Stomach (tissue), 9 donors: ENCODE results near the gene GDF15. TPM values are rescaled to one million over a fixed set of nuclear protein-coding genes. Genes with fewer than 3 reads are reported as not detected.

ENCODE experiments used
- DNase-seq, 2 donors: peaks; one replicate each; pipeline versions ENCODE4 v3.0.0 to v3.0.0-alpha.2; 2013 to 2019
- H3K27ac ChIP-seq, 5 donors: fragments of 200-600 bp in 4 of 5; sonication (generic) in 4 of 5; one replicate each; pipeline ENCODE4 v1.5.1; 2013 to 2019; ENCODE audit warnings: mild to moderate bottlenecking in 1 of 5, moderate library complexity in 1 of 5
- H3K27me3 ChIP-seq, 3 donors: fragments of 200-600 bp; sonication (generic); one replicate each; pipeline ENCODE4 v1.5.1; 2017 to 2019; ENCODE audit warnings: mixed run types in 1 of 3
- H3K36me3 ChIP-seq, 4 donors: fragments of 200-600 bp; sonication (generic); 1 replicate in 3 of 4; 2 replicates in 1 of 4; pipeline ENCODE4 v1.5.1; 2016 to 2019
- H3K4me1 ChIP-seq, 4 donors: fragments of 200-600 bp; sonication (generic); one replicate each; pipeline ENCODE4 v1.5.1; 2016 to 2019
- H3K4me3 ChIP-seq, 4 donors: fragments of 200-600 bp; sonication (generic) in 3 of 4; one replicate each; pipeline ENCODE4 v1.5.1; 2016 to 2019; ENCODE audit warnings: mild to moderate bottlenecking in 1 of 4
- H3K9me3 ChIP-seq, 4 donors: fragments of 200-600 bp; sonication (generic); one replicate each; pipeline ENCODE4 v1.5.1; 2016 to 2019
- CTCF ChIP-seq, 7 experiments: fragments of 450-650 bp in 4 of 7; fragments of 200-600 bp in 3 of 7; sonication (generic) in 3 of 7; IDR thresholded peaks; one replicate each; pipeline ENCODE4 v1.5.1; 2016 to 2019; ENCODE audit warnings: antibody characterized with exemption in 7 of 7, control low read depth in 2 of 7, mild to moderate bottlenecking in 1 of 7
- EP300 ChIP-seq: sonication (generic); formaldehyde crosslinking; IDR thresholded peaks from one replicate; pipeline ENCODE4 v1.6.1; 2017; ENCODE audit warnings: antibody characterized with exemption
- POLR2A ChIP-seq, 4 donors: fragments of 450-650 bp; IDR thresholded peaks; one replicate each; pipeline ENCODE4 v1.6.1; 2016; ENCODE audit warnings: antibody characterized with exemption in 4 of 4, control low read depth in 2 of 4, mild to moderate bottlenecking in 1 of 4, moderate library complexity in 1 of 4
- POLR2AphosphoS5 ChIP-seq, 3 donors: sonication (generic); formaldehyde crosslinking; IDR thresholded peaks; one replicate each; pipeline ENCODE4 v1.6.1; 2016; ENCODE audit warnings: antibody characterized with exemption in 3 of 3
- WGBS, 5 donors: extraction: QIAGEN DNeasy Blood & Tissue Kit in 3 of 5; methylation state at CpG; one replicate each; pipeline versions ENCODE4 v1.1.5 to v1.1.7; 2013 to 2018; 5-methylcytosine and 5-hydroxymethylcytosine counted together
- intact Hi-C: fragments of 100-400 bp; cut with DNase I; formaldehyde crosslinking; loops from one replicate; pipeline ENCODE4 v1.15.1; 2023; ENCODE audit warnings: low total_unique reads
- polyA plus RNA-seq, 3 donors: library from polyadenylated mRNA; stranded (reverse); fragments of 200-250 nt; gene quantifications; one replicate each; pipeline ENCODE4 v1.2.3, GENCODE V29; 2013
- total RNA-seq, 5 donors: library from RNA; depleted of rRNA; stranded (reverse); fragments of >200 nt; gene quantifications; one replicate each; pipeline versions ENCODE4 v1.1.0 to v1.2.3, GENCODE V29; 2014 to 2016
- donor health status: healthy with polysubstance abuse.
- donor health status: Bipolar disorder and iron deficiency.
- donor health status: healthy.

The GDF15 gene
- total and polyA plus RNA-seq, 8 donors, result 14.2 to 134 (median 45.7) TPM

DNA sequence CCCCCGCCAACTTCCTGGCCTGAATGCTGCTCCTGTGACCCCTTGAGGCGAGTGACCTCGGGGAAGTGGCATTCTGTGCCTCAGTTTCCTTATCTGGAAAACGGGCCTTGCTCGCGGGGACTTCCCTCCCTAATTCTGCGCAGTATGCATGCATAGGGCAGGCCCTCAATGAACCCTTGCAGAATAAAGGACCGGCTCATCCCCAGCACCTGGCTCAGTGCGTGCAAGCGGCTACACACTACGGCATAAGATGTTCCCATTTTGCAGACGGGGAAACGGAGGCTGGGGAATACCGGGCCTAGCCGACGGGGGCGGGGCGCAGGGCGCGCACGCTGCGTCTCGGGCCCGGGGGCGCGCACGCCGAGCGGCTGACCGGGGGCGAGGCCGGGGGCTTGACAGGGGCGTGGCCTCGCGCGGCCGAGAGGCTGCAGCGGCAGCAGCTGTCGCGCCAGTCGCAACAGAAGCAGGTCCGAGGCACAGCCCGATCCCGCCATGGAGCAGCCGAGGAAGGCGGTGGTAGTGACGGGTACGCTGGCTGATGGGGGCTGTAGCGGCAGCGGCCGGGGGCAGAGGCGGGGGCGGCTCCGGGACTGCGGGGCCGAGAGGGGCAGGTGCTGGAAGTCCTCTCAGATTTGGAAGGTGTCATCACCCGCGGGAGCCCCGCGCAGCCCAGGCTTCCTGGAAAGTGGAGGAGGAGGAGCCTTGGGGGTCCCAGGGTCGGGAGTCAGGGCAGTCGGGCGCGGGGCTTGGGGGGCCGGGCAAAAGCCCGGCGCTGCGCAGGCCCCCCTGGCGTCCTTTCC is 45.6 kb upstream of the GDF15 start, which contains the start of gene PGPEP1:
Gene PGPEP1, plus strand, starts transcription at position 409 of the 800 bp plus-strand sequence. Its CDS starts 84 bp downstream, at position 493.
- Histone ChIP-seq H3K4me1 (peaks cover 30 to 50% (median 46%) of the 10 kb centered on the region in 4 donors), H3K4me3 (peak within 1 kb of the TSS; percentile 75 to 98 (median 90)), H3K9me3 (no peaks in the 10 kb centered on the region), H3K27ac (peak within 1 kb of the TSS; percentile 88 to 95 (median 91)), H3K36me3 (peaks cover 0 to 20% (median 9%) of the 10 kb centered on the region in 4 donors), H3K27me3 (no peaks in the 10 kb centered on the region)
- TF ChIP-seq CTCF (IDR thresholded peaks at IDR 0.05) (no peak), EP300 (no peak), POLR2A (IDR thresholded peaks at IDR 0.05) (peak in 1 of 4 donors; percentile 10), POLR2AphosphoS5 (IDR thresholded peaks at IDR 0.05) (peak in 2 of 3 donors; percentile 58 to 63)
- intact Hi-C loops, result loop anchor here (10.0 kb wide), 1 partner anchor 54 kb away; the partner anchor contains the start of gene LRRC25
- DNase-seq, result peak; percentile 80 to 91
- WGBS, 5 donors, result 3 to 7% (median 4%) methylated on average over 41 to 69 of the region's 69 CpGs

DNA sequence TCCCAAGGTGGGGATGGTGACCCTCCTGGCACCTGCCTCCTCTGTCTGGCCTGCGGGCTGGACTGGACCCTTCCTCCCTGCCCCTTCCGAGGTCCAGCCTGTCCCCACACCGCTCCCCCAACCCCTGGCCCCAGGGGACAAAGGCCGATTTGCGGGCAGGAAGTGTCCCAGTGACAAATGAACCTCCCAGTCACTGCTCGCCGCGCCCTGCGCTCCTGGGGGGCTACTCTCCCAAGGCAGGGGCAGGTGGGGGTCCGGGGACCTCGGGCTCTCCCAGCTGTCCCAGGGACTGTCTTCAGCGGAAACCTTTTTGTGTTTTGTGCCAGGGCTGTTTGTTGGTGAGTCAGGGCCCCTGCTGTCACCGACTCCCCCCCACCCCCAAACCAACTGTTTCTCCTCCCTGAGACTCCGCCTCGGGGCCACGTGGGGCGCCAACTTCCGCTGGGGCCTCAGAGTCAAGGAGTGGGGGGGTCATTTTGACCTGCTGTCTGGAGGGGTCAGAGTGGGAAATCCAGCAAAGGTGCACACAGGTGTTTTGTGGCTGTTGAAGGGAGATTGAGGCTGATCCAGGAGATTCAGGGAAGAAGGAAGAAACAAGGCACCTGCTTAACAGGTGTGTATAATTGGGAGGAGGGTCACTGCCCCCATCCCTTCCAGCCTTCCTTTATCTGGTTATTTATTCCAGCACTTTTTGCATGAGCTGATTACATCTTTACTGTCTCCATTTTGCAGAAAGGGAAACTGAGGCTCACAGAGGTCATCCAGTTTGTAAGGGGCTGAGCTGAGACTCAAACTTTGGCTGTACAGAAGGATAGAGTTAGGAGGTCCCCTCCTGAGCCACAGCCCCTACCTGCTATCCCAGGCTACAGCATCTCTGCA is 44.7 kb upstream of the GDF15 start:
- Histone ChIP-seq H3K4me1 (peaks cover 30 to 59% (median 52%) of the 10 kb centered on the region in 4 donors), H3K27me3 (no peaks in the 10 kb centered on the region), H3K9me3 (no peaks in the 10 kb centered on the region), H3K36me3 (peaks cover 0 to 23% (median 10%) of the 10 kb centered on the region in 4 donors), H3K4me3 (peak overlapping the region; percentile 75 to 98 (median 90)), H3K27ac (peak overlapping the region; percentile 88 to 95 (median 91))
- peak; percentile 56 to 85 for DNase-seq
- TF ChIP-seq CTCF (IDR thresholded peaks at IDR 0.05) (no peak), POLR2AphosphoS5 (IDR thresholded peaks at IDR 0.05) (no peak), EP300 (no peak)
- intact Hi-C loops, result loop anchor here (10.0 kb wide), 1 partner anchor 54 kb away; the partner anchor contains the start of gene LRRC25
- 0 to 4% (median 0%) methylated on average over 9 to 18 of the region's 18 CpGs for WGBS, 5 donors

GRCh38 chr19:18342090-18342632 is 43.8 kb upstream of the GDF15 start:
- no peak for DNase-seq
- 72 to 82% (median 81%) methylated on average over 8 of the region's 8 CpGs for WGBS, 5 donors
- Histone ChIP-seq H3K4me1 (peaks cover 30 to 59% (median 53%) of the 10 kb centered on the region in 4 donors), H3K27ac (peak overlapping the region in 3 of 5 donors; percentile 90 to 92 (median 91)), H3K9me3 (no peaks in the 10 kb centered on the region), H3K4me3 (no peak overlapping the region), H3K27me3 (no peaks in the 10 kb centered on the region), H3K36me3 (peaks cover 0 to 30% (median 12%) of the 10 kb centered on the region in 4 donors)
- intact Hi-C loops, result loop anchor here (10.0 kb wide), 1 partner anchor 53 kb away; the partner anchor contains the start of gene LRRC25
- TF ChIP-seq POLR2A (IDR thresholded peaks at IDR 0.05), result no peak
- no peak for TF ChIP-seq CTCF (IDR thresholded peaks at IDR 0.05)
- TF ChIP-seq POLR2AphosphoS5 (IDR thresholded peaks at IDR 0.05), result no peak
- no peak for TF ChIP-seq EP300
